GM21619 (cell line): ENCODE results near the gene SCGB3A2.

Experiments
- ATAC-seq: cut with Tn5 transposase; IDR thresholded peaks from one replicate; pipeline ENCODE4 v1.9.1; 2021; ENCODE audit not compliant: unreplicated experiment

The SCGB3A2 gene

DNA sequence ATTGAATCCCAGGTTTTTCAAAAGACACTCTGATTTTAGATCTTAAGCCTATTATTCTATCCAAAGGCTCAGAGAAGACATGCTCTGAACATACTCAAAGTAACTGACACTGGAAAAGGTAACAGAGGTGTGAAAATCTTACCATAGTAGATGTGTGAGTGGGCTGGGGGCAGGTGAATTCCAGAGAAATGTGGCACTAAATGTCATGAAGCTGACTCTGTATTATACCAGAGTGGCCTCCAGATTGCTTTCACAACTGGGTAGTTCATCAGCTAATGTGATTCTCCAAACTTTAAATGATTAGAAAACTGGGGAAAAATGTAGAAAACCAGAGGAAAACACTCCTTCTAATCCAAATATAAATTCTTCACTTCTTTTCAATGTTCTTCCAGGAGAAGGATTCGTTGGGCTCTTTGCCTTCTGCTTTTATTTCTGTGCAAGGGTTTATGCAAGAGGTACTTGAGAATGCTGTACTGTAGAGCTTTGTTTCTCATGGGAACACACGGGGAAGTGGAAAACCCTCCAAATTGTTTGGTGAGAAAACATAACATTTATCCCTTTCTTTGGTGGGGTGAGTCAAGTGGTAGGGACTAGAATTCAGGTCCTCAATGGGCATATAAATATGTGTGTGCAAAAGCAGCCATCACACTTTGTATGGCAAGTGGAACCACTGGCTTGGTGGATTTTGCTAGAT lies at the start of gene SCGB3A2:
TSS of gene SCGB3A2 (plus strand) at position 646 of the 694 bp plus-strand sequence. CDS start 93 bp downstream, outside the sequence.
- no peak for ATAC-seq

DNA sequence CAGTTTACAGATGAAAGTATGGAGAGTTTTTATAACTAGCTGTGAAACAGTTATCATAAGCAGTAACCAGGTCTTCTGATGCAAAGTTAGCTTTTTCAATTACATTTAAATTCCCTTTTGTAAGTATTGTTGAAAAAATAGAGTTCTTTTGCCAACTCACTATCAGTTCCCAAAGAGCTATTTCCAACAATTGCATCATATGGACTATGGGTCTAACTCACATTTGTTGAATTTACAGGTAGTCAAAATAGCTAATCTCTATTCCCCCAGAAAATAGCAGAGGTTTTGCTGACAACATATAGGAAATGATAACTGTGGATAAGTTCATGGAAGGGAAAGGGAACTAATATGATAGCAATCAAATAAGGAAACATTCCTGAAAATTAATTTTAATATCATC lies 48.5 kb upstream of the SCGB3A2 start:
- no peak for ATAC-seq

- no peak for ATAC-seq
Measured at GRCh38 chr5:147831465-147831864, 47.0 kb upstream of the SCGB3A2 start, which contains the start of gene SPINK1. SPINK1 (minus strand) TSS chr5:147831671; CDS start chr5:147831577, 94 bp downstream.

DNA sequence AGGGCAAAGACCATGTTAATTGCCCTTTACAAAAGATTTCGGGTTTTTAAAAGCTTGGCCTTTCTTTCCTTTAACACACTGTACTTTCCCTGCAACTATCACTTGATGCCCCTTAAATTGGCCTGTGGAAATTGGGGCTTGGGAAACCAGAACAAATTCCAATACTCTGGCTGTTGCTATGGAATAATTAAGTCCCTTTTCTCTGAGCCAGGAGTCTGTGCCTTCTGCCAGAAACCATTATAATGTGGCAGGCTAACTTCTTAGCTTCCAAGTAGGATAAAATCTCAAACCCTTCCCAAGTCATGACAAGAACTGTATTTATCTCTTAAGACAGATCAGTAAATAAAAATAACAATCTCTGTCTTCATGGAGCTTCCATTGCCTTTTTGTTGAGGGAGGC lies 46.0 kb upstream of the SCGB3A2 start:
- ATAC-seq = no peak

DNA sequence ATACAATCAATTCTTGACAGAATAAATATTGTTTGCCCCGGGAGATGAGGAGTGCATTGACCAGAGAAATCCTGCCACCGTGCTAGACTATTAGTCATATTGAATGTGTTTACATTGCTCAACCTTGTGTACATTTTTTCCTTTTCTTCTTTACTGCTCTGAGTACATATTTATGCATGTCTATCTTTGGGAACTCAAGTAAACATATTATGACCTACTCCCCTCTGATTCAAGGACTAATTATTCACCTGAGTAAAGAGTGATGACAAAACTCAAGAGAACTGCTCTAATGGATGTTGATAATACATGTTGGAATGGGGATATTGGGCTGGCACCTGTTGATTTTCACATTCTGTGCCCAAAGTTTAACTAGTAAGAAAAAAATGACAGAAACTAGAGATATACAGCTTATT lies 43.1 kb upstream of the SCGB3A2 start:
- no peak for ATAC-seq

- ATAC-seq = no peak
Measured at GRCh38 chr5:147836439-147836838, 42.1 kb upstream of the SCGB3A2 start.

DNA sequence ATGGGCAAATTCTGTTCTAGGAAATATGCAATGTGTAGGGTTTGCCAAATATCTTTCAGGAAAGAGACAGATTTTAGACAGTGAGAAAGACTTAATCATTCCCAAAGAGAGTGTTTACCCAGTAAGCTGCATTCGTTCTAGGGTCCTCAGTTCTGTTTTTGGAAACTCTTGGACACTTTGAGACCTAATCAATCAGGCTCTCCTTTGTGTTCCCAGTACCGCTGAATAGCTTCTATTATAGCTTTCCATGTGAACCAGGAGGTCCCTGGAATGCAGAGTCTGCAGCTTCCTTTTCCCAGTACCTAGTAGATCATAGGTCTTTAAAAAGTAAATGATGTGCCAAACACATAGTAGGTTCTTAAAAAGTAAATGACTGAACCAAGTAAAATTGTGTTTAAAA lies 35.6 kb upstream of the SCGB3A2 start:
- no peak for ATAC-seq

DNA sequence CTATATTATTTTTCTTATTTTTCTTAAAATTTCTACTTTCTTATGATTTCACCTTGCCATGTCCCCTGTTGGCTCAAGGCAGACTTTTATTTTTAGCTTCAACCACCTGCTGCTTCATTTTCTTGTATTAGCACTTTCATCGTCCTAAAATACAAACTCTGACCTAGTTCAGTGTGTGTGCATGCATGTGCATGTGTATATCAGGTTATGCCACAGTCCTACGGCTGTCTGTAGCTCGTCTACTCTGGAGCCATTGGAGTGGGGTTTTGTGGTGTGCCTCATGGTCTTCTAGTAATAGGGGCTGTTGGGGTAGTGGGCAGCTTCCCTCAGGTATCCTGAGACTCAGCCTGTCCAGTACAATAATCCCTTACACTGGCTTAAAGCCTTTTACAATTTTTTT lies 33.7 kb upstream of the SCGB3A2 start:
- no peak for ATAC-seq

GRCh38 chr5:147845618-147846017 lies 32.9 kb upstream of the SCGB3A2 start:
- ATAC-seq = no peak

DNA sequence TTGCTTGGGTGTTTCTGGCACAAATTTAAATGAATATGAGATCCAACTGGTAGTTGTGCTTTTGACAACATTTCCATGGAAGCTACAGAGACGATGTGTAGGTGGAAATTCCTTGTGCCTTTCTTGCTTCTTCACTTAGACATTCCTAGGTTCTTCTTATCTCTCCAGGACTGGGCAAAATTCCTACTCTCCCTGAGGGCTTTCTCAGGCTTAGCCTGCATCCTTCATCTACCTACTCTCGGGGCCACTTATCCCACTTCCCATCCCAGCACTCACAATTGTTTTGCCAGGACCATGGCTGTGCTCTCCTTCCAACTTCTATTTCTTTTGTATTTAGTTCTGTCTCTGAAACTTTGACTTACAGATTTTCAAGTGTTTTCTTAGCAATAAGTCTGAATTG lies 29.3 kb upstream of the SCGB3A2 start:
- ATAC-seq = no peak

DNA sequence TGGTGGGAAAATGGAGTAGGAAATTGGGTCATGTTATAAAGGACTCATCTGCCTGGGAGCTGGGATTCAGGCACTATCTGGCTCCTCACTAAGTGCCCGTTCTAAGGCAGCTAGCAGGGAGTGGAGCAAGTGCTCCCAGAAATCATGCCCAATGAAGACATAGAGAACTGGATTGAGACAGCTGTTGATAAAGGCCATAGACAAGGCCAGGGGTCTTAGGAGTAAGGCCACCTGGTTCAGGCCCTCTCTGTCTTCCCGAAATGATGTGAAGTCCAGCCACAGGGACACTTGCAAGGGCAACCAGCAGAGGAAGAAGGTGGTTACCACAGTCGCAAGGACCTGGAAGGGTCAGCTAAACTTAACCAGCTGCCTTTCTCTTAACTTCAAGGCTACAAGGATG lies 26.9 kb upstream of the SCGB3A2 start:
- no peak for ATAC-seq

GRCh38 chr5:147852365-147852764 lies 26.1 kb upstream of the SCGB3A2 start:
- no peak for ATAC-seq

DNA sequence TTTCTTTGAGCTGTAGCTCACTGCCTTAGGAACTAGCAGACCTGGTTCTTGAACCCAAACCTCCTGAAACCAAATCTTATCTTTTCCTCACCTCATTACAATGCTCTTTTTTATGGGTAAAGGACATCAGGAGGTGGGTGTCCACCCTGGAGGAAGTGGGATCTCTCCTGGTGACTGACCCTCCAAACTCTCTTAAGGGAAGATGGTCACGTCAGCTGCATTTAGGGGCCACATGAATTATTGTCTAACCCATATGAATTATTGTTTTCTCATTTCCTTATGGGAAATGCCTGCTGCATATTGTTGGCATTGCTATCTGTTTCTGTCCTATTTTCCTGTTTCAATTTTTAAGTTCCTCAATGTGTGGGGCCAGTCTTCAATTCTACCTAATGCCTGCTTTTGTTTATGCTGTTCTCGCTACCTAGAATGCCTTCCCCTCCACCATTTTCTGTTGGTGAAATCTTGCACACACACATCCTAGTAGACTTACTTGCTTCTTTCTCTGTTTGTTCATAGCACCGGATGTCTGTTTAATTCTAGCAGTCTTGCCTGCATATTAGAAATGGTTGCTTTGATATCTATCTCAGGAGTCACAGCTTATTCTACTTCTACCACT lies 25.0 kb upstream of the SCGB3A2 start:
- ATAC-seq = no peak

GRCh38 chr5:147854331-147854730 lies 24.2 kb upstream of the SCGB3A2 start:
- no peak for ATAC-seq

DNA sequence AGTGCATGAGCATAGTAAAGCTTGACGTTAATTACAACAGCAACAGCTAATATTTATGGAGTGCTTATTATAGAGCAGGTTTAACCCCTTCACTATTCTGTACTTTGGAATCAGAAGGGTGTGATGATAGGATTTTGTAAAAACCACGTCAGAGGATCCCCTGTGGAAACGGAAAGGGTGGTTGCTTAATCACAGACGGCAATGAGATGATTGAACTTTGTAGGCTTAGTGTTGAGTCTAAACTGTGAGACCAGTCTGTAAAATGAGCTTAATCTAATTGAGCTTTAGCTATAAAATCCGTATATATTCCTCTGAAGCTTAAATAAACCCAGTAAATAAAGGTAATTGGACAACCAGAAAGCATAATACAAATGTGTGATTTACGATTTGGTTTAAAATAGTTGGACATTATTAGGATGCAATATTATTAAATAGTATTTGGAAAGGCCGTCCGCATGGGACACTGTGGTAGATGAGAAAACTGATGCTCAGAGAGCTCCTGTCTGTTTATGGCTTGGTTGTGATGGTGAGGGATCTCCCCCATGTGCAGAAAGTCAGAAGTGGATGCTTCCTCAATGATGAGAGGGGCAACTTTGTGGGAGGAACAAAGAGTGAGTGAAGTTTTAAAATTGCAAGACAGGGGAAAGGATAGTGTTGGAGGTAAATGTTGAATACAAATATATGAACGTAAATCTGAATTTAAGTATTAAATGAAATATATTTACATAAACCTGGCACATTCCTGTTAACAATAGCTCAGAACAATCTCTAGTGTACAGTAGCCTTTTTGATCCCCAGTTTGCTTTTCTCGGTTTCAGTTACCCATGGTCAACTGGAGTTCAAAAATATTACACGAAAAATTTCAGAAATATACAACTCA lies 23.4 kb upstream of the SCGB3A2 start:
- ATAC-seq = no peak

GRCh38 chr5:147855774-147856069 lies 22.8 kb upstream of the SCGB3A2 start:
- no peak for ATAC-seq

DNA sequence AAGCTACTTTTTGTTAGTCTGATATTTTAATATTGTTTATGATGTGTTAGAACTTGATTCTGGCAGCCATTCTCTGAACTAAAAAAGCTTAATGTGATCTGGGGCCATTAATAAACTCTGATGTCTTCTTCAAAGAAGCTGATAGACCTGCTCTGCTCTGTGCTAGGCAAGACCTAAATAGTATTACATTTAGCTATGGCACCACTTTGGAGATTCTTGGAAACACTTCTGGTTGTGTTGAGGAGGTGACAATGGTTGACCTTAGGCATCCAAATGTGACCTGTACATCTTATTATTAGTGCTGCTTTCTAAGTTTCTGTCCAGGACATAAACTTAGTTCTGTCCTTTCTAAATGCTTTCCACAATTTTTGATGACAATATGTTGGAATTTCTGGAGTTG lies 21.7 kb upstream of the SCGB3A2 start:
- ATAC-seq = no peak

- no peak for ATAC-seq
Measured at GRCh38 chr5:147857302-147858129, 21.0 kb upstream of the SCGB3A2 start.

DNA sequence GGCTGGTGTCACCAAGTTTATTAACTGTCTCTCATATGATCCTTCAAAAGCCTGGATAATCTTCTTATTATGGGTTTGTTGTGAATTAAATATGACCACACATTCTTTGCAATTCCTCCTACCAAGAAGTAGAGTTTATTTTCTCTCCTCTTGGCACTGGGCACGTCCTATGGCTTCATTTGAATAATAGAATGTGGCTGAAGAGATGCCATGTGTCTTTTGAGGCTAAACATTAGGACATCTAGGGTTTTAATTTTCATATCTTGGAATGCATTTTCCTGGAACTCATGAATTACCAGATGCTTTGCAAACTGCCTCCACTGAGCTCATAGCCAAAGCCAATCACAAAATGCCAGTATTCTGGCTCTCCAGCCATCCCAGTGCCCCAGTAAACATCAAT lies 19.9 kb upstream of the SCGB3A2 start:
- no peak for ATAC-seq

DNA sequence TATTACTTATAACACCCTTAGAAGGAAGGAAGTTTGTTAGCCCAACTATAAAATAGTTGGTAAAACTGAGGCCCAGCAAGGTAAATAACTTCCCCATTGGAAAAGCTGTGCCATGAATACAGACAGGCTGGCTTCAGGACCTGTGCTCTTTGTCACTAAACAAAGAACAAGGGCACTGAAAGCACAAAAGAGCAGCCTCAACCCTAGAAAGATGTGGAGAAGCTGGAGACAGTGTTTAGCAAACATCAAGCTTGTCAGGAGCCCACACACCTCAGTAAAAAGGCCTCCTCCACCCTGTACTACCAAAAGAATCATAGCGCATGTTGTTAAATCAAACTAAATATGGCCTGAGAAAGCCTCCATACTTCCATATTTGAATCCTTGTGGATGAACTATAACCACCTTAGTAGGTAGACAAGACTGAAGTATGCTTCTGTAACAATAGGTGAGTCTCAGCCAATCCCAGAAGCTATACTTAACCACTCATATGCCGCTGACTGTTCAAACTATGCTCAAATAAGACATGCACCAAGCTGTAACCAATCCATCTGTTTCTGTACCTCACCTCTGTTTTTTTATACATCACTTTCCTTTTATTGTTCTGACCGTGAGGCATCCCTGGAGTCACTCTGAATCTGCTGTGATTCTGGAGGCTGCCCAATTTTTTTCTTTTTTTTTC lies 18.4 kb upstream of the SCGB3A2 start:
- no peak for ATAC-seq

- ATAC-seq = no peak
Measured at GRCh38 chr5:147860641-147861025, 17.9 kb upstream of the SCGB3A2 start.
